Pulmonary artery endothelial cell (primary cell): ENCODE data around the gene SUMO1. TPM values are rescaled to one million over a fixed set of nuclear protein-coding genes. Genes with fewer than 3 reads are reported as not detected.

Experiments used
- DNase-seq: peaks from one replicate; pipeline ENCODE4 v3.0.0-alpha.2; 2011; ENCODE audit warnings: low read depth, low spot score
- total RNA-seq: library from RNA; depleted of rRNA; stranded (reverse); fragments of >200 nt; gene quantifications from 2 replicates; pipeline ENCODE4 v1.2.3, GENCODE V29; 2014

SUMO1 gene
- total RNA-seq, 1 donor from 2014 or later, result 112 TPM

DNA sequence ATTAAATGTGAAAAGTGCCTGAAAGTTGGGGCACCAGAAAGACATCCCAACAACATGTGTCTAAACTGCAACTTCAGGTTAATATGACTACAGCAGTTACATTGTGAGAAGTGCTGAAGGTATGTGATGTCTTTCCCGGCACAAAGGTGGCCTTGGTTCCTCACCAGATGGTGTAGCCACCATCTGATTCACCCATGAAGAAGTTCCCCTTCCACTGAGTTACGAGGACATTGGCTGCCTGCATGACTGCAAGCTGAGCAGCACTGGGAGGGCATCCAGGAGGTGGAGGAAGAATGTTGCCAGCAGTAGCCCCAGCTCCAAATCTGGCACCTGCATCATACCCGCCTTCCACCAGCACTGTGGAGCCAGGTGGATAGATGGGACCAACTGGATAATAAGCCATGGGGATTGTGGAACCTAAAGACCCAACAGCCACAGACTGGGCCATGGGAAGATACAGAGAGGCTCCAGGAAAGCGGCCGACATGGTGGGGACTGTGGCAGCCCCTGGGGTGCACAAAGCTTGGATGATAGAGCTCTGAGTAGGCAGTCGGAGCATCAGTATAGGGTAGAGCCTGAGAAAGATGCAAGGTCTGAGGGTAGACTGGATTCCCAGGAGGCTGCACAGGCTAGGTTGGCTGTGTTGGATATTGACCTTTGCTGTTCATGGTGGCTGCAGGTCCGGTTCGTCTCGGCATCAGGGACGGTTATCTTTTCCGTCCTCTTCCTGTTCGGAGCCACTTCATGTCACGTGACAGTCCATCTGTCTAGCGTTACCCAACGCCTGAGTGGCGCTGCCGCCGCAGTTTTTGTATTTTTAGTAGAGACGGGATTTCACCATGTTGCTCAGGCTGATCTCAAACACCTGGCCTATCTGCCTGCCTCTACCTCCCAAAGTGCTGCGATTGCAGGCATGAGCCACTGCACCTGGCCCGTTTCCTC is 36.9 kb downstream of the SUMO1 start:
- no peak for DNase-seq

GRCh38 chr2:202196727-202197126 is 41.7 kb downstream of the SUMO1 start:
- no peak for DNase-seq

GRCh38 chr2:202194418-202194817 is 44.0 kb downstream of the SUMO1 start:
- DNase-seq, result no peak

DNA sequence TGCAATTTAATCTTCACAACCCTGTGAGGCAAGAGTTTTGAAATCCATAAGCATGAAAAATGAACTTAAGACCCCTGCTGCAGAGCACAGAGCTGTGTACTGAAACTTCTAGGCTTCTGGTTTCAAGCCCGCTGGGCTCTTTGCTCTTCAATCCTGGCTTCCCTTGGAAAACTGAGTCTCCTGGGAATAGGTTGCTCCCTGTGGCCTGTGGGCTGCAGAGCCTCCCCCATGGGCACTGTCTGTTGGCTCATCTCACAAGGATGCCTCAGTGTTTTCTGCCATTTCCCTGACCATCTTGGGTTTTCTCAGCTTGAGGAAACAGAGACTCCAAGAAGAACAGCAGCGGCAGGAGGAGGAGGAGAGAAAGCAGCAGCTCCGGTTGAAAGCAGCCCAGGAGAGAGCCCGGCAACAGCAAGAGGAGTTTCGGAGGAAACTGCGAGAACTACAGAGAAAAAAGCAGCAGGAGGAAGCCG is 44.5 kb downstream of the SUMO1 start:
- no peak for DNase-seq

- no peak for DNase-seq
Observed at GRCh38 chr2:202193305-202193704, 45.1 kb downstream of the SUMO1 start.

DNA sequence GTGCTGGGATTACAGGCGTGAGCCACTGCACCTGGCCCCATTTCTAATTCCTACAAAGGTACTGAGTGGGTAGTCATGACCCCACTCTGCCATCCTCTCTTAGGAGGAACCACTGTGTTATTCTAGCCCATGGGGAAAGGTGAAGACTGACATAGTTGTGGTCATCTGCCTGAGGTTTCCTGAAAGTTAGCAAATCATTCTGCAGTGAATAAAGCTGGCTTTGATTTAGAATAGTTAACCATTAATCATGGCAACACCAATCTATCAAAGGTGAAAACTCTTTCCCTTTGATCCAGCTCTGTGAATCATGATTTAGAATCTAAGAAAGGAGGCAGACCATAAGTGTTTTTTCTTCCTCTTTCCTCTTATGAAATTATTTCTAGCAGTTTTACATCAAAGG is 50.8 kb downstream of the SUMO1 start:
- DNase-seq, result no peak

- DNase-seq, result no peak
Observed at GRCh38 chr2:202186641-202187202, 51.7 kb downstream of the SUMO1 start.

DNA sequence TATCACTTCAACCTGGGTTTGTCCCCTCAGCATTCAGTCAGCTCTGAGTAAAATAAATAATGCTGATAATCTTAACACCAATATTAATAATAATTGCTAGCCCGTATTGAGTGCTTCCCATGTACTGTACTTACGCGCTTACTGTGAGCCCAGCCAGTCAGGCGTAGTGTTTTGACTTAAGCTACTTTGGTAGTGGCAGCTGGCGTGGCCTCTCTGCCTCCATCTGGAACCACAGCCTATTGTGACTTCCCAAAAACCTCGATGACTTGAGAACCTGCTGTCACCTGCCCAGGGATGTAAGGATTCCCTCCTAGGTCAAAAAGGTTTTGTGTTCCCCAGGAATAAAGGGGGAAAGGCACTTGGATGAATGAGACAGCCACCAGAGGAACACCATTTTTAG is 53.2 kb downstream of the SUMO1 start:
- no peak for DNase-seq

DNA sequence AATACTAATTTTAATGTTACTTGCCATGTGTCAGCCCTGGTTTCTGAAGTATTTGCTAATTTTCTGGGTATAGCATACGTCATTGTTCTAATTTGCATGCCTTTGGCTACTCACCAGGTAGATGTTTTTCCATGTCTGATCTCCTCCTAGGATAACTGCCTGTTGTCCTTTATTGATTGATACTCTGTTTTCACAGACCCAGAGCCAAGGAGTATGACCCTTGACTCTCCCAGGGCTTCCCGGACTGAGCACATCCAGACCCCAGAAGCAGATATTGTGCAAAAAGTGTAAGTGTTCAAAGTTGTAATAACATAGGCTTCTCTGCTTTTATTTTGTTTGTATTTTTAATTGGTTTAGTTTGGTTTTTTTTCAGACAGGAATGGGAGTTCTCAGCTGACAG is 53.8 kb downstream of the SUMO1 start:
- no peak for DNase-seq

DNA sequence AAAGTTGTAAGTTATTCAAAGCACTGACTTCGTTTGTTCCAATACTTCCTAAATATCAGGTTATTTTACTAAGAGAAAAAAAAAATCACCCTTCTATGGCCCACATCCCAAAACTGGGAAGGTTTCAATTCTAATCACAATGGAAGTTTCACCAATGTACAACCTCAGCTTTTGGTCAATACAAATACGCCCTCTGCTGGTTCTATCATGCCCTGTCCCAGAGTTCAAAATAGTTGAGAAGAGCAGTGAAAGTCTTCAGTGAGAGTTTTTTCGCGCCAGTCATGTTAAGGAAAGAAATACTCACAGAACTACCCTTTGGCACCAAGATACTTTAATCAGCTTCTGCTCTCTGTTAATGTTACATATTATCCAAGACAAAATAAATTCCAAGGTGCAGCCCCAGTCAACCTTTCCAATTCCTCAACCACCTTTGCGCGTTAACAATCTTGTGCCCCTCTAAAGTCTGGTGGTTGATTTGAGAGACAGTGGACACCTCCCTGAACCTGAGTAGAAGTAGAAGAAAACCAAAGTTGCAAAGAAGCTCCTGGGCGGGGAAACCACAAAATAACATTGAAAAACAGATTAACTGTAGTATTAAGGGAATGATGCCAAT is 59.9 kb downstream of the SUMO1 start:
- peak; percentile 7 for DNase-seq

DNA sequence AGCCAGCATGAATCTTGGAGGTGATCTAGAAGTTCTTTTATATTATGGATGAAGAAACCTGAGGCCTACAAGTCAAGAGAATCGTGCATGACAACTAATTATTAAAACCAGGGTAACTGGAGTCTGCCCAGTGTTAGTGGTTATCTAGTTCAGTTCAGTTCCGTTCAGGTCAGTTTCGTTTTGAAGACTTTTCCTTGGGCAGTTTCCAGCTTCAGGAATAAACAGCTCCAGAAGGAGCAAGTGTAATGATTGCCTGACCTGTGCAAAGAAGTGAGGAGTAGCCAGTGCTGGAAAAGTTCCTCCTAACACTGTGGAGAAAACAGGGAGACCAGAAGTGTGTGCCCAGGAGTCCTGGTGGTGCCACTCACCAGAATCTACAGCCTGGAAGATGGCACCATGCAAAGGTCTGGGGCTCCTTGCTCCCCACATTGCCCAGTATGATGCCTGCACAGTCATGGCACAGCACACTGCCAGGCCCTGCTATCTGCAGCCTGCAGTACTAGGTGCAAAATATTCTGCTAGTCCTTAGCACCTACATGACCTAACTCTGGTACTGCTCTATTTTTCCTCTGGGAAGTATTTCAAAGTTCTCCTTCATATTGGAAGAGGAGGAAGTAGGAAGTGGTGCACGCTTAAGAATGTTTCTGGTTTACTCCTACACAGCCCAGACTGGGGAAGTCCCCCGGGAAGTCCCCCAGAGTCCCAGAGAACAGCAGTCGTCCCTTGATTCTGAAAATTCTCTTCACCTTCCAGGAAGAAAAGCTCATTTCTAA is 65.8 kb downstream of the SUMO1 start:
- no peak for DNase-seq

DNA sequence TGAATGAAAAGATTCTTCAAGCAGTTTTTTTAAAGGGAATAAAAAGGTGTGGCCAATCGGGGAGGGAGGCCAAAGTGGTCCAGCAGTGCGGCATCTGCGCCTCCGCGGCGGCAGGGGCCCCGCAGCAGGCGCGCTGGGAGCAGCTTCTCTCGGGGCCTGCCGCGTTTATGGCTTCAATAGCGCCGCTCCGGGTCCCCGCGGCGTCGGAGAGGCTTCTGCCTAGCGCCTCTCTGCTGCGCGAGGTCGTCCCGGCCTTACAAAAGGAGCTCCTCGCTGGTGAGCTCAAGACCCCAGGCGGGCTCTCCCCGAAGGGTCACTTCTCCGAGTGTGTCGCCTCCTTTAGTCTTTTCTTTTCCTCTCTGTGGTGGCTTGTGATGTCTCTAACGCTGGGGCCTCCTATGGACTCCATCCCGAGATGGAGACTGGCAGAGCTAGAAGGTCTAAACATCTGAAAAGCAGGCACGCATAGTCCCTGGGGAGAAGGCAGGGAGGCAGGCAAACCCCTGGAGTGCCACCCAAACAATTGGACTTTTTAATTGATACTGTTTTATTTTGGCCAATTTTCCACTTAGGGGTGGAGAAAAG is 67.1 kb downstream of the SUMO1 start:
- DNase-seq, result no peak

DNA sequence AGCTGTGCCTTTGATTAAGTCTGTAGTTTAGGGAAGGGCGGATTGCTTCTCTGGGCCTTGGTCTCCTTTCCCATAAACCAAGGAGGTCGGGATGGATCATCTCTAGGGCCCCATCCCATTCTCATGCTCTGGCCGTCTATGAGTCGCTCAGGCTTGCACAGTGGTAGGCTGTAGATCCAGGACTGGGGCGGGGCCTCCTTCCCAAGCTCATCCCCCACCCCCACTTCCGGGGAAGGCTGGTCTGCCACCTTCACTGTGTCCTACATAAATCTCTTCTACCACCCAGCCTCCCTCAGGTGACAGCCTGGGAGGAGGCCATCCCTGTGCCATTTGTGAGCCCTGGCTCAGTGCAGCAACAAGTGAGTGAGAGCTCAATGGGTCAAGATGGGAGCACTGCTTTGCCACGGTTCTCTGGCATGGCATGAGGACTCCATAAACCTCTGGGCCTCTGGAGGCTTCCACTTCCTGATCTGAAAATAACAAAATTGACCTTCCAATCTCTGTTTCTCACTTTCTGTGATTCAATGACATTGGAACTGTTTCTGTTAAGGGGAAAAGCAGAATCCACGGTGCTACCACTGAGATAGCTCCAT is 68.5 kb downstream of the SUMO1 start:
- DNase-seq, result no peak

DNA sequence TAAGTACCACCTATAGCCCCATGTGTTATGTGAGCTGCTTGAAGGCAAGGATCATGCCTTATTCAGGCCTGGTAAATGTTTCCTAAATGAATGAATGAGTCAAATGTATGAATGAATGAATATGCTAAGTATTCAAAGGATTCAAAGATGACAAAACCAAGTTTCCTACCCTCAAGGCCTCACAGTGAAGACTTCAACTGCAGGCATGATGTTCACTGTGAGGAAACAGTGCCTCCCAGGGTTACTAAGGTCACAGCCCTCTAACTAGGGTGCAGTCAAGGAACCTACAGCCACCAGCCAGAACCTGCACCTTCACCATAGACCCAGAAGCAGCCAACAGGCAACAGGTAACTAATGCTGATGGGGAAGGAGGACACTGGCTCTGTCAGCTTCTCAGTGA is 69.3 kb downstream of the SUMO1 start:
- DNase-seq, result no peak

GRCh38 chr2:202165945-202166344 is 72.5 kb downstream of the SUMO1 start:
- no peak for DNase-seq

- DNase-seq, result no peak
Observed at GRCh38 chr2:202165208-202165607, 73.2 kb downstream of the SUMO1 start.

DNA sequence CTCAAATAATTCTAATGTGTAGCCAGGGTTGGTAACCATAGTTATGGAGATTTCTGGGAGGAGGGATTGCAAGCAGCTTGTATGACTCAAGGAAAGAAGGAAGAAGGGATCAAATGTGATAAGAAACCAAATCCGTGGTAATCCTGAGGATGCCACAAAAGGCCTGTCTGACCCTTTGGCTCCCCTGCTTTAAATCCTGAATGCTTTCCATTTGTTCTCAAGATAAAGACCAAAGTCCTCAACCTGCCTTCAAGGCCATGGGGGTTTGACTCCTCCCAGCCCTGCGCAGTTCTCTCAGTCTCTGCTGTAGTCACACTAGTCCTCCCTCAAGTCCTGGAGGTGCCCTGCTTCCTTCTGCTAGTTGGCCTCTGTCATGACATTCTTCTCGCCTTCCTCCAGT is 74.0 kb downstream of the SUMO1 start:
- DNase-seq, result no peak

GRCh38 chr2:202161151-202161835 is 77.1 kb downstream of the SUMO1 start:
- DNase-seq, result no peak

DNA sequence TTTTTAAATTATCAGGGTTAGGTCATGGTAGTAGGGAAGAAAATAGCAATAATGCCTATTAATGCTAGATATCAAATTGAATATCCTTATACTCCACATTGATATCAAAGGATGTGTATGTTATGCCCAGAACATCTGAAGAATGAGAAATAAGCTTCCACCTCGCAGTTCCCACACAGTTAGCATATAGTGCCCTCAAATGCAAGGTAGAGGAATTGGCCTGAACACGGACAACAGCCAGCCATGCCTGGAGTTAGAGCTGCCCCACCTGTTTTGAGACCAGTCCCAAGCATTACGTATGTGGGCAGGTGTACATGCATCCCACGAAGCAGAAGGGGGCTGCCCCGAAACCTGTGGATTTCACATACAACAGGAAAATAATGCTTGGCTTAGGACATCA is 79.6 kb downstream of the SUMO1 start:
- DNase-seq, result no peak
